ENCODE measurements around the gene EN1. TPM values are rescaled to one million over a fixed set of nuclear protein-coding genes. Genes with fewer than 3 reads are reported as not detected.

The EN1 gene
- total and polyA plus RNA-seq, 2 of the 4 experiments (the other 2 are of a cell fraction) = not detected

GRCh38 chr2:118808429-118808809 lies 39.0 kb downstream of the EN1 start:
- no peaks in the 10 kb centered on the region for H3K9me1 ChIP-seq (ENCODE audit: insufficient read depth, low read length)
- H3K4me1 ChIP-seq (ENCODE audit: control insufficient read depth, insufficient read depth, low read length) = no peaks in the 10 kb centered on the region
- TF ChIP-seq CEBPB (IDR thresholded peaks at IDR 0.05; ENCODE audit: low read depth, low read length) = no peak
- no peak for TF ChIP-seq NFE2L2 (IDR thresholded peaks at IDR 0.05; ENCODE audit: low read depth, low read length)
- TF ChIP-seq ELK1 (IDR thresholded peaks at IDR 0.05; ENCODE audit: borderline replicate concordance, low read depth, low read length) = no peak
- TF ChIP-seq, protein P1, sequence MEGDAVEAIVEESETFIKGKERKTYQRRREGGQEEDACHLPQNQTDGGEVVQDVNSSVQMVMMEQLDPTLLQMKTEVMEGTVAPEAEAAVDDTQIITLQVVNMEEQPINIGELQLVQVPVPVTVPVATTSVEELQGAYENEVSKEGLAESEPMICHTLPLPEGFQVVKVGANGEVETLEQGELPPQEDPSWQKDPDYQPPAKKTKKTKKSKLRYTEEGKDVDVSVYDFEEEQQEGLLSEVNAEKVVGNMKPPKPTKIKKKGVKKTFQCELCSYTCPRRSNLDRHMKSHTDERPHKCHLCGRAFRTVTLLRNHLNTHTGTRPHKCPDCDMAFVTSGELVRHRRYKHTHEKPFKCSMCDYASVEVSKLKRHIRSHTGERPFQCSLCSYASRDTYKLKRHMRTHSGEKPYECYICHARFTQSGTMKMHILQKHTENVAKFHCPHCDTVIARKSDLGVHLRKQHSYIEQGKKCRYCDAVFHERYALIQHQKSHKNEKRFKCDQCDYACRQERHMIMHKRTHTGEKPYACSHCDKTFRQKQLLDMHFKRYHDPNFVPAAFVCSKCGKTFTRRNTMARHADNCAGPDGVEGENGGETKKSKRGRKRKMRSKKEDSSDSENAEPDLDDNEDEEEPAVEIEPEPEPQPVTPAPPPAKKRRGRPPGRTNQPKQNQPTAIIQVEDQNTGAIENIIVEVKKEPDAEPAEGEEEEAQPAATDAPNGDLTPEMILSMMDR (conservative IDR thresholded peaks at IDR 0.05; ENCODE audit: low read depth, low read length) = no peak
- TF ChIP-seq POLR2A (IDR thresholded peaks at IDR 0.05; ENCODE audit: low read depth, low read length) = no peak
- TF ChIP-seq MAZ (IDR thresholded peaks at IDR 0.05; ENCODE audit: borderline replicate concordance, low read depth, low read length) = no peak
- no peak for TF ChIP-seq MAFK (IDR thresholded peaks at IDR 0.05; ENCODE audit: low read depth, low read length)
- no peak for TF ChIP-seq SMC3 (IDR thresholded peaks at IDR 0.05; ENCODE audit: low read depth, low read length)
- TF ChIP-seq BHLHE40 (IDR thresholded peaks at IDR 0.05; ENCODE audit: low read depth, low read length) = no peak
- H2BK120ac ChIP-seq (ENCODE audit: low read depth, low read length) = no peak overlapping the region
- ATAC-seq (ENCODE audit: low read depth) (no peak), DNase-seq (no peak)
- no peak overlapping the region for H2BK20ac ChIP-seq (ENCODE audit: low read depth, low read length)
- H3K4me3 ChIP-seq (ENCODE audit: insufficient read depth, low read depth, low read length) = no peak overlapping the region
- peaks cover 25% of the 10 kb centered on the region for H3K27me3 ChIP-seq (ENCODE audit: control insufficient read depth, insufficient read depth, low read length)
- no peak overlapping the region for H3K9ac ChIP-seq (ENCODE audit: low read depth, low read length)
- H3K18ac ChIP-seq (ENCODE audit: low read depth, low read length) = no peak overlapping the region
- H3K4me2 ChIP-seq (ENCODE audit: low read depth, low read length) = no peak overlapping the region
- H2AFZ ChIP-seq (replicated peaks; ENCODE audit: low read length, poor library complexity) = no peak overlapping the region
- no peak overlapping the region for H4K5ac ChIP-seq (ENCODE audit: low read depth, low read length)
- H4K8ac ChIP-seq (ENCODE audit: low read depth in 2 of 2, low read length in 2 of 2) = no peak overlapping the region
- no peaks in the 10 kb centered on the region for H3K79me1 ChIP-seq (ENCODE audit: low read depth in 1 of 2, low read length in 2 of 2)
- H3K9me3 ChIP-seq (ENCODE audit: control insufficient read depth, insufficient read depth, low read length) = no peaks in the 10 kb centered on the region
- ChIA-PET CTCF (no interaction called here), POLR2A (ENCODE audit: unreplicated experiment) (no interaction called here)
- WGBS, 2 experiments (ENCODE audit: extremely low coverage in 2 of 2, insufficient read length in 1 of 2) = 23% methylated on average over 4 of the region's 16 CpGs; no CpG with 5 or more reads in 1 of the 2 experiments
- intact Hi-C loops (cut with micrococcal nuclease) (no loop called here), dilution Hi-C loops (cut with HindIII; ENCODE audit: low sequenced_read_pairs, unreplicated experiment) (no loop called here), in situ Hi-C loops (cut with MboI; ENCODE audit: low sequenced_read_pairs) (no loop called here)
- H2AK9ac ChIP-seq (replicated peaks; ENCODE audit: low read depth, low read length, poor library complexity) = no peak overlapping the region
- no peak overlapping the region for H2BK5ac ChIP-seq (ENCODE audit: low read depth, low read length, poor library complexity, severe bottlenecking)
- no peak overlapping the region for H3K56ac ChIP-seq (ENCODE audit: extremely low read depth, insufficient read depth, low read length)
- no peak overlapping the region for H2BK15ac ChIP-seq (ENCODE audit: low read depth, low read length)
- no TSS peak for BruUV-seq (replicated peaks)
- H3K36me3 ChIP-seq (ENCODE audit: control insufficient read depth, insufficient read depth, low read length) = no peaks in the 10 kb centered on the region
- no peak overlapping the region for H3K14ac ChIP-seq (replicated peaks; ENCODE audit: low read depth, low read length)
- H3K27ac ChIP-seq (ENCODE audit: insufficient read depth, low read length) = no peak overlapping the region
- no peaks in the 10 kb centered on the region for H4K20me1 ChIP-seq (ENCODE audit: insufficient read depth, low read length)
- H4K91ac ChIP-seq (ENCODE audit: insufficient read depth, low read depth, low read length) = no peak overlapping the region
- no peak overlapping the region for H3K23ac ChIP-seq (ENCODE audit: low read depth, low read length)
- no peak overlapping the region for H3K4ac ChIP-seq (ENCODE audit: low read depth, low read length)
- no peak overlapping the region for H2AK5ac ChIP-seq (ENCODE audit: low read depth, low read length)

All from IMR-90 (cell line).